Subcutaneous adipose tissue (tissue), 4 donors: ENCODE data around the gene SLC25A20. TPM values are rescaled to one million over a fixed set of nuclear protein-coding genes. Genes with fewer than 3 reads are reported as not detected.

Source experiments
- CTCF ChIP-seq: fragments of 450-650 bp; IDR thresholded peaks from one replicate; pipeline ENCODE4 v1.5.1; 2016; ENCODE audit warnings: low read depth, mild to moderate bottlenecking, control low read depth, antibody characterized with exemption, moderate library complexity
- total RNA-seq, 4 donors: library from RNA; depleted of rRNA; stranded (reverse); fragments of >200 nt; gene quantifications; one replicate each; pipeline ENCODE4 v1.1.0, GENCODE V29; 2016

SLC25A20 gene
- total RNA-seq, 4 donors from 2014 or later = 28.8 to 58.4 (median 42.2) TPM

GRCh38 chr3:48877671-48878070 lies 21.0 kb downstream of the SLC25A20 start:
- TF ChIP-seq CTCF = no peak

- no peak for TF ChIP-seq CTCF
These were observed 35.6 kb downstream of the SLC25A20 start for GRCh38 chr3:48863122-48863521.

GRCh38 chr3:48859206-48859605 lies 39.5 kb downstream of the SLC25A20 start:
- no peak for TF ChIP-seq CTCF

GRCh38 chr3:48858709-48859108 lies 40.0 kb downstream of the SLC25A20 start:
- no peak for TF ChIP-seq CTCF

- TF ChIP-seq CTCF = no peak
These were observed 41.0 kb downstream of the SLC25A20 start for GRCh38 chr3:48857641-48858040.

GRCh38 chr3:48856469-48856868 lies 42.2 kb downstream of the SLC25A20 start:
- no peak for TF ChIP-seq CTCF

GRCh38 chr3:48855681-48856447 lies 42.8 kb downstream of the SLC25A20 start:
- TF ChIP-seq CTCF = no peak
